SW 1271 (cell line): ENCODE measurements around the gene CENPM.

Experiments used
- DNase-seq, 2 experiments: peaks; one replicate each; lab custom pipeline; 2025; lab: John Stamatoyannopoulos, UW

The CENPM gene

DNA sequence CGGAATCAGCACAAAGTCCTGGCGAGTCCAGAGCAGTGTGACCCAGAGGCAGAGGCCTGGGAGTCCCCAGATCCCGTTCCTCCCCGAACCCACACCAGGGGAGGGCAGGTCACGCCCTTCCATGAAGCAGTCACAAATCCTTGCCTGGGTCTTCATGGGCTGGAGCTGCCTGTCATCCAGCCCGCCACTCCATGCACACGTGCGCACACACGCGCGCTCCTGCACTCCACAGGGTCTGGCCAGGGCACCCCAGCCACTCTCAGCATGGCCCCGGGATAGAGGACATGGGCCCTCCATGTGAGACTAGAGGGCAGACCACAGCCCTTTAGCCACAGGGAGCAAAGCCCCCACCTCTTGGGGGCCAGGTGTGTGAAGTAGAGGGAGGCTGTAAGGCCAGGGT, 14.6 kb downstream of the CENPM start:
- no peak for DNase-seq

DNA sequence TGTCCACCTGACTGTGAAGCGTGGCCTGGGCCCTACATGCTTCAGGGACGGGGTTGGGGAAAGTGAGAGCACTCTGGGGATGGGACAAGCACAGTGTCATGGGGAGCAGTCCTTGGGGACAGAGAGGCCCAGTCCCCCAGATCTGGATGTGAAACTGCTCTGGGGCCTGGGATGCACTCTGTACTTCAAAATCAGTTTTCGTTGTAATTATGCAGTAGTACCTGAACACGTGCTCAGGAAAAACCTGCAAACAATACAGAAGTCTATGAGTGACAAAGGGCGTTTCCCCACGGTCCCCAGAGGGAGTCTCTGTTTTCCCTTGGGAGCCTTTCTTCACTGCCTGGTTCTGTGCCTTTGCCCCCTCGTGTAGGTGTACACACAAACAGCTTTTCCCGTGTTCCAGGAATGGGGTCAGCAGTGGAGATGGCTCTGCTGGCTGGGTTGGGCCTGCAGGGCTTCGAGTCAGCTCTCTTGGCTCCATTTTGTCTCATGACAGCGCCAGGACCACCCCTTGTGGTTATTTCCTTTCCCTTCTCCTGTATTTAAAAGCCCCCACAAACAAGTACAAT, 15.2 kb downstream of the CENPM start:
- no peak for DNase-seq

DNA sequence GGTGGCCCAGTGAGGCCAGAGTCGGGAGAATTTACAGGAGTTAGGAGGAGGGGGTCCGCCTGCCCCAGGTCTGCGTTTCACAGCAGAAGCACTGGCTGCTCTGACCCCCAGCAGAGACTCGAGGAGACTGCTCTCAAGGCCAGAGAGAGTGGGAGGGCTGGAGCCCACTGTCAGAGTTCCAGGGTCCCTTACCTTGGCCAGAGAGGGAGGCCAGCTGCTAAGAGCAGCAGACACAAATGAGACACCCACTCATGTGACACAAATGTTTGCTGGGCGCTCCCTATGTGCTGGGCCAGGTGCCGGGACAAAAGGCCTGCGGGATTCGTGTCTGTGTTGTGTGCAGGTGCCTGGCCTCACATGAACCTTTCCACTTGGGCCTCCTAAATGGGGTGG, 17.5 kb downstream of the CENPM start:
- DNase-seq, result no peak

DNA sequence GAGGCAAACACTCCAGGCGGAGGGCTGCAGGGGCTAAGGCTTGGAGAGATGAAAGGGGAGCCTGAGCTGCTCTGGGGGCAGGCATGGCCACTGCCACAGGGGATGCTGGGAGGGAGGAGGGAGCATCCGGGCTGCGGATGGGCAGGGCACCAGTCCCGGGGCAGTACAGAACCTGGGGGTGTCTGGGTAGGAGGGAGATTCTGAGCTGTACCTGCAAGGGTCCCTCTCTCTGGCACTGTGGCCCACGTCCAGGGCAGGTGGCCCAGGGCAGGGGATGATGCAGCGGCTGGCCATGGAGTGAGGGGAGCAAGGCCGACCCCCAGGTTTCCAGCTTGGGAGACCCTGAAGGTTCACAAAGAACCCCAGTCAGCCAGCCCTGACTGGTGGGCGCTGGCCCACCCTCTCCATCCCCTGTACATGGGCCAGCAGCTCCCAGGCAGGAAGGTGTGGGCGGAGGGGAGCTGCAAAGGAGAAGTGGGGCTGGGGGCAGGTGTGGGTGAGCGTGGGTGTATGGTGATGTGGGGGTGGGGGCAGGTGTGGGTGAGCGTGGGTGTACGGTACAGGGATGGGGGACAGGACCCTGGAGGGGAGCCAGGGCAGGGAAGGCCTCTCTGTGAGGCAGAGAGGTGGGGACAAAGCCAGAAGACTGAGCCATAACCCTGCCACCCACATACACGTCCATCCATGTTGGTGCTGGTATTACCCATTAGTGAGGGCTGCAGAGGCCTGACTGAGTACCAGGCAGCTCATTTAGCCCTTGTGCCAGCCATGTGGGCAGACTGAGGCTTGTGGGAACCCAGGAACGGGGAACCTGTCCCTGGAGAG, 18.1 kb downstream of the CENPM start:
- DNase-seq, result no peak

DNA sequence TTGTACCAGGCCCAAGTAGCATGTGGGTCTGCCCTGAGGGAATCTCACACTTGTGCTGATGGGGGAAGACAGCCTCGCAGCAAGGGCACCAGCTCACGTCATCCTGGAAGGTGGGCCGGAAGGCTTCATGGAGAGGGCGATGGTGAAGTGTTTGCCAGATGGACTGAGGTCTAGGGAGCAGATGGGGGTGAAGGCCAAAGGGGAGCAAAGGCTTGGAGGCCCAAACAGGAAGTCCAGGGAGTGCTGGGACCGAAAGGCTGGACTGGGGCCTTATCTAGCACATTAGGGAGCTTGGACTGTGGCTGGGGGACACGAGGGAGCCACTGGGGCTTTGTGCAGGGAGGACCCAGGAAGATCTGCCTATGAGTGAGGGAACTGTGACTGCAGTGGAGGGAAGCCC, 19.1 kb downstream of the CENPM start:
- DNase-seq, result no peak

DNA sequence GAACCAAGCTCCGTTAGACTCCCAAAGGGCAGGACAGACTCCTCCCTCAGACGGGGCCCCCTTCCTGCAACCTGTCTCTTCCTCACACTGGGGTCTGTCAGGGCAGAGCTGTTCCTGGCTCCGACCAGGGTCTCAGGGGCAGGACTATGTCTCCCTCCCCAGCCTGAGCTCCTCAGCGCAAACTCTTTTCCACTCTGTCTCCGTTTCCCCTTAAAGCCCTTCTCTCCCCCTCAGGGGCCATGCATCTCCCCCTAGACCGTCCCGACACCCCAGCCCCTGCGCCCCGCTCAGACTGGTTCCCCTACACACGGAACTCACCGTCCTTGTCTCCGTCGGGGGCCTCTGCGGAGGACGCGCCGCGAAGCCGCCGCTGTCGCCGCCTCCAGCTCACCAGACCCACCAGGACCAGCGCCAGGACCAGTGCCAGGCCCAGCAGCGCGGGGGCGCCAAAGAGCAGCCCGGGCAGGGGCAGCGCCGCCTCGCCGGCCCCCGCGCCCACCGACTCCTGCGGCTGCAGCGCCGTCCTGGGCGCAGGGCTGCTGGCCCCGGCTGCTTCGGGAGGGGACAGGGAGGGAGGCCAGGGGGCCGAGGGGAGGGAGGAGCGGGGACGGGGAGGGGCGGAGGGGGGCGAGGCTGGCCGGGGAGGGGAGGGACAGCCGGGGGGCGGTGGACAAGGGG, 21.0 kb downstream of the CENPM start:
- no peak for DNase-seq

DNA sequence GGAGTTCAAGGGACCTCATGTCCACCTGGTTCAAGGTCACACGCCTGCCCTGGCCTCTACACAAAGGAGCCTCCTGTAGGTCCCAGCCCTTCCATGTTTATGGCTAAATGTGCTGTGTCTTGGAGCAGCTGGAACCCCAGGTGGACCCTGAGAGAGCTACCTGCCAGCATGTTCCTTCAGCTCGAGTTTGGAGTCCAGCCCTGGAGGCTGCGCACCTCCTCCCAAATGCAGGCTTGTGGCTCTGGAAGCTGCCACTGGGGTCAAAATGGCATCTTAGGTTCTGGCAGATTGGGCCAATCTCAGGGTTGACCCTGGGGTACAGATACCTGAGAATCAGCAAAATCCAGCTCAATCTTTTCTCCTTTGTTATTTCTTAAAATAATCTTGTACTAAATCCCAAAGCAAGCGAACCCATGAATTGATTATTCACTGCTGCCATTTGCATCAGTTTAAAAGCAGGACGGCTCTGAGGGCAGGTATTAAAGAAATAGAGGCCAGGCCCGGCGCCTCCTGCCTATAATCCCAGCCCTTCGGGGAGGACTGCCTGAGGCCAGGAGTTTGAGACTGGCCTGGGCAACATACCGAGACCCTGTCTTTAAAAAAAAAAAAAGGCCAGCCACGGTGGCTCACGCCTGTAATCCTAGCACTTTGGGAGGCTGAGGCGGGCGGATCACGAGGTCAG, 23.2 kb downstream of the CENPM start:
- DNase-seq, result no peak

DNA sequence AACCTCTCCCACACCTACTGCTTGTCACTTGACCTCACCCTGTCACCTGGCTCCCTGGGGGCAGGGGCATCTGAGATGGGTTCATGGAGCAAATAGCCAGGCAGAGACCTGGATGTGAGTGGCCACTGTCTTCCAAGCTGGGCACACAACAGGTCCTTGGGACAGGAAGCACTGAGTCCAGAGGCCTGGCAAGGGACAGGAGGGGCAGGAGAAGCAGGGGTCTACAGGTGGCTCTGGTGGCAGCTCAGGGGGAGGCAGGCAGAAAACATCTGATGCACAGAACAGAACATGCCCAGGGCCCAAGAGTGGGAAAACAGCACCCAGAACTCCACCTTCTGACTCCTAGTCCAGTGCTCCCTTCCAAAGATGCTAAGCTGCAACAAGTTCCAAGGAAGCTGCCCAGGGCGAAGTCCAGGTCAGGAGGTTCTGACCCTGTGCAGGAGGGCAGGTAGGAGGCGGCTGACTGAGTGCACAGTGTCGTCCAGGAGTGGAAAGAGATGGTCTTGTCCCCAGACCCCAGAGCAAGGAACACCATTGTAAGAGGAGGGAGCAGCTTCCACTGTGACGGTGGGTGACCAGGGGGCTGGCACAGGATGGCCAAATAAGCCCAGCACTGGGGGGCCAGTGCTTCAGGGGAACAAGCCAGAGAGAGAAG, 23.9 kb downstream of the CENPM start:
- DNase-seq, result no peak

DNA sequence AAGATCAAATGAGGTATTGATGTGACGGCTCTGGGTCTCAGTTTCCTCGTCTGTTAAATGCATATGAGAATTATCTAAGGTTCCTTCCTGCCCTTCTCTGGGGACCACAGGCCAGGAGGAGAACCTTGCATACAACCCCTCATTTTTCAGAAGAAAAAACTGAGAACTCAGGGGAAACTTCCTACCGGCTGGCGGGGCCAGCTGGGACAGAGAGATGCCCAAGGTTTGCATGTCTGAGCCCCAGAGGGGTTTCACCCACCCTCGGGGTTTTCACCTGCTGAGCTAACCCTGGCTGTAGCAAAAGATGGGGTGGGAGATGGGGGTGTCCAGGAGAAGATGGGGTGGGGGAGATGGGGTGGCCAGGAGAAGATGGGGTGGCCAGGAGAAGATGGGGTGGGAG, 24.6 kb downstream of the CENPM start:
- no peak for DNase-seq

DNA sequence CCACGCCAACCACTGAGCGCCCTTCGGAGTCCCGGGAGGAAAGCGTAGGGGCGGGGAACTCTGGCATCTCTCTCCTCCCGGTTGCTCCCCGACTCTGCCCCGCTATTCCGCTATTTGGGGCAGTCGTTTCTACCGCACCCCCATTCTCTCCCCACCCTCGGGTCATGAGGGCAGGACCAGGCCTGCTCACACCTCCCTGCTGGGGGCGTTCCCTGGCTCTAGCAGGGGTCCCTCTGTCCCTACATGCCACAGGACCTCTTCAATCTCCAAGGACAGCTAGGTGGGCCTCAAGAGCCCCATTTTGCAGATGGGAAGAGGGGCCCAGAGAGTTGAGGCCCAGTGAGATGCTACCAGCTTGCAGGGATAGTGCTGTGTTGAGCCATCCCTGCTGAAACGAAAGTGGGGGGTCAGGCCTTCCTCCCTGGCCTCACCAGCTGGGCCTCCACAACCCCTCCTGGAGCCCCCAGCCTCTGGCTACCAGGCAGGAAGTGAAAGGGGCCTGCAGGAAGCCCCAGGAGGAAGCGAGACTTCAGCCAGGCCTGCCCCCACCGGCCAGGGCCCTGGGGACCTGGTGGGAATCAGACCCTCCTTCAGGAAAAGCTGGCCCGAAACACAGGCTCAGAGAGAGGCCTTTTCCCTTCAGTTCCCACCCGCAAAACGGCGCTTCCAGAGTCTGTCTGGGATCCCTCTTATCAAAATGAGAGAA, 26.5 kb downstream of the CENPM start:
- no peak for DNase-seq

DNA sequence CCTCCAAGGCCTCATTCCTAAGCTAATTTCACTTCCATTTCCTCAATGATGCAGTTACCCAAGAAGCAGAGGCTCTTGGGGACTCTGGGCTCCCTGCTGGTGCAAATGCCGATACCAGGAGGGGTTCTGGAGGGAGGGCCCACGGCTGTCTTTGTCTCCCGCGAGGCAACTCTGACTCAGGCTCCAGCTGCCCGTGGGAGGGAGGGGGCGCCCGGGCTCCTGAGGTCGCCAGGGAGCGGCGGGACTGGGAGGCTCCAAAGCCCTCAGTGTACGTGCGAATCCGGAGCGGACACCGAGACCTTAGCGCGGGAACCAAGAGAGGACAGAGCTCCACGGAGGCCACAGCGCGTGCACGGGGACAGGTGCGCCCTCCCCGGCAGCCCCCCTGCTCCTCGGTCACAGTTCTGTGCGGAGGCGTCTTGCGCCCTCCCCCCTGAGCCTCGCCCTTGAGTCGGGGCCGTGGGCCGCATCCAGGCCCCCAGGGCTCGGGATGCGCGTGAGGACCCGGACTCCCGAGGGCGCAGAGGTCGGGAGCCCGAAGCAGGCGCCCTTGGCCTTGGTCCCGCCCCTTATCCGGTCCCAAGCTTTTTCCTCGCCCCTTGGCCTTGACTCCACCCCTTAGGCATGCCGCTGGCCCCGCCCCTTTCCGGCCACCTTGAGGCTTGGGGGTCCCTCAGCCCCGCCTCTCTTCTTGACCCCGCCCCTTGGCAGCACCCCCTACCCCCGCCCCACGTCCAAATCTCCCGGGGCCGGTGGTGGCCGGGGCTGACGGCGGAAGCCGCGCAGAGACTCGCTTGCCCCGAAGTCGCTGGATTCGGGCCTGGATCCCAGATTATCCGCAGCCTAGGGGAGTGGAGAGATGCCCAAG, 27.4 kb downstream of the CENPM start:
- no peak for DNase-seq

DNA sequence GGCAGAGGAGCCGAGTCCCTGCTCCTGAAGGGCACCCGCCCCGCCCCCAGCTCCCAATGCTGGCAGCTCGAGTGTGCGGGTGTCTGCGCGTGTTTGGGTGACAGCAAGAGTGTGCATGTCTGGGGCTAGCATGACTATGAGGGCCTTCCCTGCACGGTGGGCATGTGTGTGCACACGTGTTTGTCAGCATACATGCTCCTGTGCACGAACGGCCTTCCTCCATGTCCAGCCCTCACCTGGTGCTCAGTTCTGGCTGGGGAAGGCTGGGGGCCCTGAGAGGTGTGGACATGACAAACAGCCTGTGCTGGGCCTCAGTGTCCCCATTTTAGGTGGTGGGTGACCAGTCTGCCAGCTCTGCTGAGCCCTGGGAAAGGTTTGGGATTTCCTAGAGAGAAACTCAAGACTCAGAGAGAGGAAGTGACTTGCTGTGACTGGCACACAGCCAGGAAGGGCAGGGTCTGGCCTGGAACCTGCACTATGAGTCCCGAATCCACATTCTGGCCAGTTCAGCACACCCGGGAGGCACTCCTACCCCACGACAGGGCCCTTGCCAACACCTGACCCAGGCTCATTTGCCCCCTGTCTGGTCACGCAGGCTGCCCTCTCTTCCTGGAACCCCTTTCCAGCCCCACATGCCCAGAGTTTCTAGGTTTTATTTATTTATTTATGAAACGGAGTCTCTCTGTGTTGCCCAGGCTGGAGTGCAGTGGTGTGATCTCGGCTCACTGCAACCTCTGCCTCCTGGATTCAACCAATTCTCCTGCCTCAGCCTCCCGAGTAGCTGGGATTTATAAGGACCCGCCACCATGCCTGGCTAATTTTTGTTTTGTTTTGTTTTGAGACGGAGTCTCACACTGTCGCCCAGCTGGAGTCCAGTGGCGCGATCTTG, 28.8 kb downstream of the CENPM start:
- DNase-seq, result peak in 1 of 2 experiments; percentile 27

DNA sequence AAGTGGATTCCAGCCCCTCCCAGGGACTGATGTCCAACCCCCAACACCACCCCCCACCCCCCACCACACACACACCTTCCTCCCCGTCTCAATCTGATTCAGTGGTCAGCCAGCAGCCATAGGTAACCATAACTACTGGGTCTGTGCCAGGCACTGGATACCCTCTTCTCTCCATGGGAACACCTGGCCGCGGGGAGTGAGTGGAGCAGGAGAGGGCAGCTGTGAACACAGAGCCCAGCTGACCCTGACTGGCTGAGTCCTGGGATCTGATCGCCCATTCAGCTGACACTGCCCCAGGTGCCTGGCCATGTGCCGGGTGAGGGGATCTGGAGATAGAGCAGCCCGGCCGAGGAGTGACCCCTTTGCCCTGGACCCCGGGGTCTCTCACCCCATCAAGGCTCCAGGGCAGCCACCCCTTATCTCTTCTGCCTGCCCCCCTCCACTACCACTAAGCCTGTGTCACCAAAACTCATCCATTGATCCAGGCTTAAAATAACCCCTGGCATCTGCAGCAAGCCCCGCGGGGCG, 29.5 kb downstream of the CENPM start:
- no peak for DNase-seq

DNA sequence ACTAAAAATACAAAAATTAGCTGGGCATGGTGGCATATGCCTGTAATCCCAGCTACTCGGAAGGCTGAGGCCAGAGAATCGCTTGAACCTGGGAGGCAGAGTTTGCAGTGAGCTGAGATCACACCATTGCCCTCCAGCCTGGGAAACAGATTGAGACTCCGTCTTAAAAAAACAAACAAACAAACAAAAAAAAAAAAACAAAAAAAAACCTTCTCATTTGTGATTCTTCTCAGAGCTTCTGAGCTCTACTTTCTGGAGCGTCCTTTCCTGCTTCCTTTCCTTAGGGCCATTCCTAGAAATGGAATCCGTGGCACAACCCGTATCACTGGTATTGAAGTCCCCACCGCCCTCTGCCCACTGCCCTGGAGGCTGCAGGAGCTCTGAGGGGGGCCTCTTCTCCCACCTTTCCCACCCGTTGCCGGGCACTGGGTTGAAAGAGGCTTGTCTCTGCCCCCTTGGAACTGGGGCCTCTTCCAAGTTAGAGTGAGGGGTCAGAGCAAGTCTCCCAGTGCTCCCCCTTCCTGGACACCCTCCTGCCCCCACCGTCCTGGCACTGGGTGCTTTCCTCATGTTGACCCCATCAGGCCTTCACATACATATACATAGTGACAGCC, 30.1 kb downstream of the CENPM start:
- no peak for DNase-seq

DNA sequence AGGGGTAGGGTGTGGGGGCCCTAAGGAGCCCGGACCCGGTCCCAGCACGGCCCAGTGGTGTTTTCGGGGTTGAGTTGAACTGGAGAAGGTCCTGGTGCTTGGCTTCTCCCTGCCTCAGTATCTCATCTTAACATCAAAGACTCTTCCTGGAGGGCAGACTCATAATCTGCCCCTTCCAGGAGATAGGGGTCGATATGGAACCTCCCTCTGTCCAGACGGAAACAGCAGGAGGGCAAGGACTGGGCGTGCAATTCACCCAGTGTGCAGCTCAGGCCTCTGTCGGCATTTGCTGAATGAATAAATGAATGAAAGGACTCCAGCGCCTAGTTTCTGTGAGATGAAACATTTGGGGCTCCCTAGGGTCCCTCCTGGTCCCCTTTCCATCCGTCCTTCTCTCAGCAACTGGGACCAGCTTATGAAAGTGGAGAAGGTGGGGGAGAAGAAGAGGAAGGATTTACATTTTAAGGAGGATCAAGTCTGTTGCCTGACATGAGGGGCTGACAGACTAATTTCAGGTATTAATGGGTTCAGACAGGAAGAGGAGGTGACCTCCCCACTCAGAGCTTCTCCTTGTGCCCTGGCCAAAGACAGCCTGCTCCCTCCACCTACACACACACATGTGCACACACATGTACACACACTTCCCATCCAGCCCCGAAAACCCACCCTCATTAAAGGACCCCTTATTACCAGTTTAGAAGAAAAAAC, 31.0 kb downstream of the CENPM start:
- no peak for DNase-seq

DNA sequence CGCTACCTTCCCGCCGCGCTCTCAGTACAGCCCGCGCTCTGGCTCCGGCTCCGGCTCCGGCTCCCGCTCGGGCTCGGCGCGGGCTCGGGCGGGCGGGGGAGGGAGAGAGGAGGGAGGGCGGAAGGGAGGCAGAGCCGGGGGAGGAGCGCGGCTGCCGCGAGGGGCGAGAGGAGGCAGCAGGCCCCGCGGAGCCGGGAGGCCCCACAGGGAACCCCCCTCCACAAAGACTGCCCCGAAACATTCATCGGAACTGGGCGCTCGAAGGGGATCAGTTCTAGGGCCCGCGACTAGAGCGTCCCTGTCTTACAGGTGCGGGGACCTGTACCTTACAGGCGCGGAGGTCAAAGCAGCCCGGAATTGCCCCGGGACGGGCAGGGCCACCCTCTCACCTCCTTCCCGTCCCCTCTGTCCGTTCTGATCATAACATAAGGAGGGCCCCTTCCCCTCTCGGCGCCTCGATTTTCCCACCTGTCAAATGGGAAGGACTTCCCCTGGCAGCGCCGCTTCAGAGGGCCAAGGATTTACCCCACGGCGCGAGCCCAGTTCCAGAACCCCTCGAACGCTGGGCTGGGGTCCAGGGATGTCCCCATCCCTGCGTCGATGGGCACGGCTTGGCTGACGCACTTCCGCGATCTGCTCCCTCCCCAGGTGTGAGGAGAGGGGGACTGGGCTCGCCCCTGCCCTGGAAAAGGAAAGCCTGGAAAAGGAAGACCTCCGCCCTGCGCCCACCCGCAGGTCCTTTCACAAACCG, 31.7 kb downstream of the CENPM start, which contains the start of gene SHISA8:
SHISA8 (minus strand) TSS at position 40 of the 751 bp plus-strand sequence. CDS start 407 bp downstream, outside the sequence.
- no peak for DNase-seq

DNA sequence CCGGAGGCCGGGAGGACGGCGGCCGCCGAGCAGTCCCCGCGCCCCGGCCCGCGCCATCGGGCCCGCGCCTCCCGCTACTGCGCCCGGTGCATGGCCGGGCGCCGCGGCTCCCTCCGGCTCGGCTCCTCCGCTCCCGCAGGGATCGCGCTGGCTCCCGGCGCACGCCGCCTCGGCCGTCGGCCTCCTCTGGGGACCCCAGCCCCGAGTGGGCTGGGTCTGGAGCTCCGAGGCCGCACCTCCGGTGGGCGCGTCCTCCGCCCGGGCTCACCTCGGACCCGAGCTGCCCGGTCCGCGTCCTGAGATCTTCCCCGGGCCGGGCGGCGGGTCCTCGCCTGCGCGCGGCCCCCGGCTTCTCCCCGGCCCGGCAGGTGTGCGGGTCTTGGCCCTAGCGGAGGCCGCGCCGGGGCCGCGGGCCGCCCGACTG, 32.3 kb downstream of the CENPM start:
- no peak for DNase-seq
